Measurements from ENCODE around the gene FGF18.

FGF18 gene

GRCh38 chr5:171450423-171451331 is 31.2 kb downstream of the FGF18 start:
- peak overlapping the region; percentile 23 for H3K9ac ChIP-seq (ENCODE audit: low read length)
- peaks cover 11% of the 10 kb centered on the region for H3K27me3 ChIP-seq (ENCODE audit: control insufficient read depth, insufficient read depth, low read length)
- H3K27ac ChIP-seq (ENCODE audit: low read length) = no peak overlapping the region
- H3K4me1 ChIP-seq (ENCODE audit: control insufficient read depth, low read depth, low read length) = peaks cover 21% of the 10 kb centered on the region
- no peaks in the 10 kb centered on the region for H3K36me3 ChIP-seq (ENCODE audit: control insufficient read depth, low read depth, low read length)
- H3K9me3 ChIP-seq (ENCODE audit: control insufficient read depth, low read depth, low read length) = no peaks in the 10 kb centered on the region
- H3K4me3 ChIP-seq (ENCODE audit: low read length) = peak overlapping the region; percentile 40

GRCh38 chr5:171451421-171451820 is 32.0 kb downstream of the FGF18 start:
- no peak overlapping the region for H3K27ac ChIP-seq (ENCODE audit: low read length)
- H3K36me3 ChIP-seq (ENCODE audit: control insufficient read depth, low read depth, low read length) = no peaks in the 10 kb centered on the region
- H3K4me3 ChIP-seq (ENCODE audit: low read length) = peak overlapping the region; percentile 40
- H3K27me3 ChIP-seq (ENCODE audit: control insufficient read depth, insufficient read depth, low read length) = peaks cover 11% of the 10 kb centered on the region
- no peak overlapping the region for H3K9ac ChIP-seq (ENCODE audit: low read length)
- peaks cover 21% of the 10 kb centered on the region for H3K4me1 ChIP-seq (ENCODE audit: control insufficient read depth, low read depth, low read length)
- no peaks in the 10 kb centered on the region for H3K9me3 ChIP-seq (ENCODE audit: control insufficient read depth, low read depth, low read length)

GRCh38 chr5:171453056-171453725 is 33.7 kb downstream of the FGF18 start:
- H3K36me3 ChIP-seq (ENCODE audit: control insufficient read depth, low read depth, low read length) = no peaks in the 10 kb centered on the region
- H3K27ac ChIP-seq (ENCODE audit: low read length) = no peak overlapping the region
- H3K4me3 ChIP-seq (ENCODE audit: low read length) = no peak overlapping the region
- H3K27me3 ChIP-seq (ENCODE audit: control insufficient read depth, insufficient read depth, low read length) = peaks cover 11% of the 10 kb centered on the region
- peaks cover 21% of the 10 kb centered on the region for H3K4me1 ChIP-seq (ENCODE audit: control insufficient read depth, low read depth, low read length)
- H3K9ac ChIP-seq (ENCODE audit: low read length) = no peak overlapping the region
- no peaks in the 10 kb centered on the region for H3K9me3 ChIP-seq (ENCODE audit: control insufficient read depth, low read depth, low read length)

- H3K27me3 ChIP-seq (ENCODE audit: control insufficient read depth, insufficient read depth, low read length) = peaks cover 11% of the 10 kb centered on the region
- H3K27ac ChIP-seq (ENCODE audit: low read length) = no peak overlapping the region
- no peaks in the 10 kb centered on the region for H3K9me3 ChIP-seq (ENCODE audit: control insufficient read depth, low read depth, low read length)
- no peaks in the 10 kb centered on the region for H3K36me3 ChIP-seq (ENCODE audit: control insufficient read depth, low read depth, low read length)
- no peak overlapping the region for H3K4me3 ChIP-seq (ENCODE audit: low read length)
- no peak overlapping the region for H3K9ac ChIP-seq (ENCODE audit: low read length)
- peaks cover 14% of the 10 kb centered on the region for H3K4me1 ChIP-seq (ENCODE audit: control insufficient read depth, low read depth, low read length)
Observed at GRCh38 chr5:171453988-171454387, 34.5 kb downstream of the FGF18 start.

GRCh38 chr5:171454549-171454948 is 35.1 kb downstream of the FGF18 start:
- H3K27me3 ChIP-seq (ENCODE audit: control insufficient read depth, insufficient read depth, low read length) = peaks cover 8% of the 10 kb centered on the region
- H3K9ac ChIP-seq (ENCODE audit: low read length) = no peak overlapping the region
- H3K36me3 ChIP-seq (ENCODE audit: control insufficient read depth, low read depth, low read length) = no peaks in the 10 kb centered on the region

GRCh38 chr5:171455522-171455921 is 36.1 kb downstream of the FGF18 start:
- Histone ChIP-seq H3K27ac (ENCODE audit: low read length) (no peak overlapping the region), H3K4me3 (ENCODE audit: low read length) (no peak overlapping the region), H3K36me3 (ENCODE audit: control insufficient read depth, low read depth, low read length) (no peaks in the 10 kb centered on the region)

More at GRCh38 chr5:171454549-171454948, 35.1 kb downstream of the FGF18 start:
- no peaks in the 10 kb centered on the region for H3K9me3 ChIP-seq (ENCODE audit: control insufficient read depth, low read depth, low read length)
- H3K4me3 ChIP-seq (ENCODE audit: low read length) = no peak overlapping the region
- peaks cover 8% of the 10 kb centered on the region for H3K4me1 ChIP-seq (ENCODE audit: control insufficient read depth, low read depth, low read length)
- H3K27ac ChIP-seq (ENCODE audit: low read length) = no peak overlapping the region

GRCh38 chr5:171457208-171457981 is 37.9 kb downstream of the FGF18 start:
- Histone ChIP-seq H3K36me3 (ENCODE audit: control insufficient read depth, low read depth, low read length) (no peaks in the 10 kb centered on the region), H3K4me1 (ENCODE audit: control insufficient read depth, low read depth, low read length) (no peaks in the 10 kb centered on the region), H3K4me3 (ENCODE audit: low read length) (no peak overlapping the region), H3K27ac (ENCODE audit: low read length) (no peak overlapping the region), H3K27me3 (ENCODE audit: control insufficient read depth, insufficient read depth, low read length) (no peaks in the 10 kb centered on the region), H3K9me3 (ENCODE audit: control insufficient read depth, low read depth, low read length) (no peaks in the 10 kb centered on the region), H3K9ac (ENCODE audit: low read length) (no peak overlapping the region)

More at GRCh38 chr5:171455522-171455921, 36.1 kb downstream of the FGF18 start:
- H3K4me1 ChIP-seq (ENCODE audit: control insufficient read depth, low read depth, low read length) = no peaks in the 10 kb centered on the region
- no peak overlapping the region for H3K9ac ChIP-seq (ENCODE audit: low read length)
- H3K27me3 ChIP-seq (ENCODE audit: control insufficient read depth, insufficient read depth, low read length) = no peaks in the 10 kb centered on the region
- no peaks in the 10 kb centered on the region for H3K9me3 ChIP-seq (ENCODE audit: control insufficient read depth, low read depth, low read length)

- Histone ChIP-seq H3K27me3 (ENCODE audit: control insufficient read depth, insufficient read depth, low read length) (no peaks in the 10 kb centered on the region), H3K9ac (ENCODE audit: low read length) (no peak overlapping the region), H3K27ac (ENCODE audit: low read length) (no peak overlapping the region), H3K9me3 (ENCODE audit: control insufficient read depth, low read depth, low read length) (no peaks in the 10 kb centered on the region), H3K4me1 (ENCODE audit: control insufficient read depth, low read depth, low read length) (no peaks in the 10 kb centered on the region), H3K4me3 (ENCODE audit: low read length) (no peak overlapping the region), H3K36me3 (ENCODE audit: control insufficient read depth, low read depth, low read length) (no peaks in the 10 kb centered on the region)
Observed at GRCh38 chr5:171459839-171460238, 40.4 kb downstream of the FGF18 start.

- H3K9me3 ChIP-seq (ENCODE audit: control insufficient read depth, low read depth, low read length) = no peaks in the 10 kb centered on the region
- no peaks in the 10 kb centered on the region for H3K27me3 ChIP-seq (ENCODE audit: control insufficient read depth, insufficient read depth, low read length)
- H3K4me3 ChIP-seq (ENCODE audit: low read length) = no peak overlapping the region
- no peak overlapping the region for H3K27ac ChIP-seq (ENCODE audit: low read length)
- no peaks in the 10 kb centered on the region for H3K36me3 ChIP-seq (ENCODE audit: control insufficient read depth, low read depth, low read length)
- H3K4me1 ChIP-seq (ENCODE audit: control insufficient read depth, low read depth, low read length) = no peaks in the 10 kb centered on the region
- H3K9ac ChIP-seq (ENCODE audit: low read length) = no peak overlapping the region
Observed at GRCh38 chr5:171462136-171462927, 42.9 kb downstream of the FGF18 start.

GRCh38 chr5:171462928-171463861 is 43.7 kb downstream of the FGF18 start:
- H3K4me3 ChIP-seq (ENCODE audit: low read length) = no peak overlapping the region
- no peaks in the 10 kb centered on the region for H3K27me3 ChIP-seq (ENCODE audit: control insufficient read depth, insufficient read depth, low read length)
- H3K9me3 ChIP-seq (ENCODE audit: control insufficient read depth, low read depth, low read length) = no peaks in the 10 kb centered on the region
- no peaks in the 10 kb centered on the region for H3K4me1 ChIP-seq (ENCODE audit: control insufficient read depth, low read depth, low read length)
- H3K27ac ChIP-seq (ENCODE audit: low read length) = no peak overlapping the region
- H3K9ac ChIP-seq (ENCODE audit: low read length) = no peak overlapping the region
- H3K36me3 ChIP-seq (ENCODE audit: control insufficient read depth, low read depth, low read length) = no peaks in the 10 kb centered on the region

Measured in iPS-18a (cell line).